ENCODE measurements around the gene LTC4S. TPM values are rescaled to one million over a fixed set of nuclear protein-coding genes. Genes with fewer than 3 reads are reported as not detected.
A peak's percentile ranks its signal among the peaks of the same experiment; 100 is the strongest.

Gene LTC4S
- total RNA-seq, 1 experiment from 2014 or later: 3.7 TPM

DNA sequence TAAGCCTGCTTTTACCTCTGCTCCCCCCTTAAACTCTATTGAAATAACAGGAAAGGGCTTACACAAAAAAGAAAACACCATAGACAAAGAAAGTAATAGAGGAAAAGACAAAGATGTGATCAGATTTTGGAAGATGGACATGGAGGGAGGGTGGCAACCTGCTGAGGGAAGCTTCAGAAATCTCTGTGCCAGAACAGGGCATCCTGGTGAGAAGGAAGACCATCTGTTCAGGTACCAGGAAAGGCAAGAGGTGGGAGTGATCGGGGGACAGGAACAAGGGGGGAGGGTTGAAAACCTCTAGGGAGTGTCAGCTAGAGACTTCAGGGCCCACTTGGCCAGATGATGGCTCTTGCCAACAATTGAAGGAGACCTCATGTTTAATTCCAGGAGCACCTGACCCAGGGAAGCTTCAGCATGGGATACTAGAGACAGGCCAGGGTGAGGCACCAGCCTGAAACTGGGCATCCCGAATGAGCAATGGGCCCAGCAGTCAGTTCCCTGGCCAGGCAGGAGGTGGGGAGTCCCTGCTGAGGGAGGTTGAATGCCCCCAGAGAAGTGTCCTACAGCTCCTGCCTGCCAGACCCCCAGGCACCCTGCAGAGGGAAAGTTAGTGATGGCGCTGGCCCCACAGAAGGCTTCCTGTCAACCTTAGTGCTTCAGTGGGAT is 35.1 kb downstream of the LTC4S start:
- no peak overlapping the region for H4K91ac ChIP-seq (ENCODE audit: insufficient read length, low read depth, low read length)
- no peaks in the 10 kb centered on the region for H3K9me3 ChIP-seq (ENCODE audit: control insufficient read depth, low read depth, low read length)
- H2BK120ac ChIP-seq (ENCODE audit: low read depth, low read length, poor library complexity, severe bottlenecking): no peak overlapping the region
- no peak overlapping the region for H2BK5ac ChIP-seq (ENCODE audit: insufficient read length, low read length)
- no peak overlapping the region for H3K56ac ChIP-seq (ENCODE audit: insufficient read length, low read depth, low read length)
- H2AFZ ChIP-seq (ENCODE audit: low read length): no peak overlapping the region
- no CpG with 5 or more reads among the region's 3 CpGs for WGBS (ENCODE audit: extremely low coverage, insufficient read length, low lambda C conversion rate)
- no peak for DNase-seq
- no peak overlapping the region for H3K27ac ChIP-seq (ENCODE audit: insufficient read length, low read depth, low read length)
- H3K27ac Mint-ChIP-seq: peak overlapping the region in 2 of 3 experiments; percentile 74 to 78; a peak in 4 of 7 replicates
- H3K23me2 ChIP-seq (ENCODE audit: insufficient read length, low read depth, low read length, poor library complexity, severe bottlenecking): no peaks in the 10 kb centered on the region
- no peak overlapping the region; the same call in 1 of the 2 replicates for H3K14ac ChIP-seq (ENCODE audit: insufficient read depth, low read length)
- H3K9ac ChIP-seq (ENCODE audit: extremely low read depth, insufficient read length, low read length): no peak overlapping the region
- no peak overlapping the region for H3K23ac ChIP-seq (ENCODE audit: insufficient read length, low read depth, low read length)
- H3K18ac ChIP-seq (ENCODE audit: insufficient read length, low read depth, low read length): no peak overlapping the region
- H3K9me3 Mint-ChIP-seq: peaks cover 0 to 2% of the 10 kb centered on the region in 2 experiments; a peak in 2 of 5 replicates
- peaks cover 76 to 99% (median 97%) of the 10 kb centered on the region in 3 experiments for H3K36me3 Mint-ChIP-seq (ENCODE audit: insufficient read depth in 1 of 3, low read depth in 3 of 3)
- H2BK15ac ChIP-seq (ENCODE audit: low read depth, low read length): no peak overlapping the region
- no peak overlapping the region for H3K4me2 ChIP-seq (ENCODE audit: insufficient read depth, insufficient read length, low read length)
- no peak overlapping the region for H2BK12ac ChIP-seq (ENCODE audit: insufficient read length, low read depth, low read length)
- H2AK5ac ChIP-seq (ENCODE audit: insufficient read length, low read length): no peak overlapping the region
- H4K20me1 ChIP-seq (ENCODE audit: control insufficient read depth, insufficient read depth, insufficient read length): no peaks in the 10 kb centered on the region
- peaks cover 9% of the 10 kb centered on the region; the same call in 1 of the 2 replicates for H3K4me1 ChIP-seq (ENCODE audit: insufficient read depth, low read length)
- no peak overlapping the region for H4K5ac ChIP-seq (ENCODE audit: insufficient read length, low read depth, low read length)
- H3K79me2 ChIP-seq (ENCODE audit: insufficient read depth, low read length): no peaks in the 10 kb centered on the region
- H3K4me1 Mint-ChIP-seq: peaks cover 28% of the 10 kb centered on the region in 2 experiments
- H3K27me3 ChIP-seq (ENCODE audit: insufficient read depth, low read length): no peaks in the 10 kb centered on the region
- H2BK20ac ChIP-seq (ENCODE audit: low read depth, low read length, poor library complexity, severe bottlenecking): no peak overlapping the region
- no peak overlapping the region for H4K8ac ChIP-seq (replicated peaks; ENCODE audit: insufficient read length, low read depth, low read length)
- no peaks in the 10 kb centered on the region for H3K27me3 Mint-ChIP-seq (ENCODE audit: low read depth)
- TF ChIP-seq CTCF (conservative IDR thresholded peaks at IDR 0.05): no peak
- no peak overlapping the region for H3K4ac ChIP-seq (ENCODE audit: low read depth, low read length)
- no peaks in the 10 kb centered on the region for H3K79me1 ChIP-seq (ENCODE audit: insufficient read depth, low read depth, low read length, poor library complexity, severe bottlenecking)
- no peak overlapping the region for H3T11ph ChIP-seq (ENCODE audit: low read length)
- peak overlapping the region in 1 of 2 experiments; percentile 41; a peak in 2 of 5 replicates for H3K4me3 Mint-ChIP-seq

All from H9 (cell line).